Liver (tissue), 9 donors: Measurements from ENCODE around the gene HDAC8. TPM values are rescaled to one million over a fixed set of nuclear protein-coding genes. Genes with fewer than 3 reads are reported as not detected.

ENCODE experiments used
- DNase-seq: peaks from one replicate; pipeline ENCODE4 v3.0.0-alpha.2; 2017; ENCODE audit warnings: low spot score
- H3K27ac ChIP-seq, 2 donors: one replicate each; pipeline ENCODE4 v1.7.0; 2013; ENCODE audit warnings: inconsistent platforms in 2 of 2, low read length in 2 of 2, control low read depth in 1 of 2, low read depth in 1 of 2, mild to moderate bottlenecking in 1 of 2
- H3K27me3 ChIP-seq, 4 donors: one replicate each; pipeline versions ENCODE4 v1.6.1 to v1.7.0; 2013; ENCODE audit warnings: low read length in 3 of 4, inconsistent platforms in 1 of 4, mild to moderate bottlenecking in 1 of 4, moderate library complexity in 1 of 4; ENCODE audit not compliant: control insufficient read depth in 4 of 4, insufficient read depth in 4 of 4
- H3K36me3 ChIP-seq, 4 donors: one replicate each; pipeline versions ENCODE4 v1.6.1 to v1.7.0; 2013; ENCODE audit warnings: low read length in 3 of 4, mild to moderate bottlenecking in 3 of 4, low read depth in 1 of 4, moderate library complexity in 1 of 4; ENCODE audit not compliant: control insufficient read depth in 4 of 4, insufficient read depth in 3 of 4
- H3K4me1 ChIP-seq, 4 donors: one replicate each; pipeline versions ENCODE4 v1.6.1 to v1.7.0; 2013; ENCODE audit warnings: low read length in 3 of 4, mild to moderate bottlenecking in 3 of 4, moderate library complexity in 1 of 4; ENCODE audit not compliant: control insufficient read depth in 4 of 4, insufficient read depth in 4 of 4
- H3K4me3 ChIP-seq, 3 donors: one replicate each; pipeline versions ENCODE4 v1.6.1 to v1.7.0; 2013; ENCODE audit warnings: low read length in 3 of 3, control low read depth in 1 of 3, low read depth in 1 of 3, mild to moderate bottlenecking in 1 of 3
- H3K9ac ChIP-seq, 2 donors: one replicate each; pipeline ENCODE4 v1.7.0; 2013; ENCODE audit warnings: low read length in 2 of 2, mild to moderate bottlenecking in 2 of 2, moderate library complexity in 2 of 2, control low read depth in 1 of 2, low read depth in 1 of 2
- H3K9me3 ChIP-seq, 4 donors: one replicate each; pipeline versions ENCODE4 v1.6.1 to v1.7.0; 2013; ENCODE audit warnings: low read length in 3 of 4; ENCODE audit not compliant: control insufficient read depth in 4 of 4
- EGR1 ChIP-seq, 2 donors: IDR thresholded peaks; 2 replicates each; pipeline ENCODE4 v1.6.1; 2016 to 2018; ENCODE audit warnings: antibody characterized with exemption in 2 of 2, low read depth in 2 of 2
- FOXA1 ChIP-seq: IDR thresholded peaks from 2 replicates; pipeline ENCODE4 v1.6.1; 2016; ENCODE audit warnings: antibody characterized with exemption
- FOXA2 ChIP-seq: IDR thresholded peaks from 2 replicates; pipeline ENCODE4 v1.6.1; 2016; ENCODE audit warnings: antibody characterized with exemption
- GABPA ChIP-seq, 2 donors: IDR thresholded peaks in 1 of 2; conservative IDR thresholded peaks in 1 of 2; 2 replicates each; pipeline ENCODE4 v1.6.1; 2016; ENCODE audit warnings: antibody characterized with exemption in 2 of 2, mild to moderate bottlenecking in 1 of 2, moderate library complexity in 1 of 2
- HNF4A ChIP-seq, 2 donors: conservative IDR thresholded peaks; 2 replicates each; pipeline ENCODE4 v1.6.1; 2016; ENCODE audit warnings: antibody characterized with exemption in 2 of 2, mild to moderate bottlenecking in 2 of 2
- HNF4G ChIP-seq: IDR thresholded peaks from 2 replicates; pipeline ENCODE4 v1.6.1; 2016; ENCODE audit warnings: antibody characterized with exemption
- NR2F2 ChIP-seq: IDR thresholded peaks from 2 replicates; pipeline ENCODE4 v1.6.1; 2016; ENCODE audit warnings: antibody characterized with exemption
- RAD21 ChIP-seq, 2 donors: IDR thresholded peaks; 2 replicates each; pipeline ENCODE4 v1.6.1; 2016; ENCODE audit warnings: antibody characterized with exemption in 2 of 2, mild to moderate bottlenecking in 2 of 2
- RXRA ChIP-seq, 2 donors: IDR thresholded peaks; 2 replicates each; pipeline ENCODE4 v1.6.1; 2017 to 2018; ENCODE audit warnings: antibody characterized with exemption in 2 of 2, mild to moderate bottlenecking in 1 of 2
- SP1 ChIP-seq: IDR thresholded peaks from 2 replicates; pipeline ENCODE4 v1.6.1; 2018; ENCODE audit warnings: antibody characterized with exemption, mild to moderate bottlenecking
- TAF1 ChIP-seq: conservative IDR thresholded peaks from 2 replicates; pipeline ENCODE4 v1.6.1; 2016; ENCODE audit warnings: antibody characterized with exemption, mild to moderate bottlenecking
- YY1 ChIP-seq: IDR thresholded peaks from 2 replicates; pipeline ENCODE4 v1.6.1; 2016; ENCODE audit warnings: antibody characterized with exemption, mild to moderate bottlenecking
- WGBS: extraction: QIAGEN DNeasy Blood & Tissue Kit; methylation state at CpG from one replicate; pipeline ENCODE4 v1.1.7; 2013; 5-methylcytosine and 5-hydroxymethylcytosine counted together
- polyA plus RNA-seq, 2 donors: library from polyadenylated mRNA; stranded (reverse) in 1 of 2; unstranded in 1 of 2; fragments of 200-250 nt in 1 of 2; fragments of >200 nt in 1 of 2; fragmentation: Nextera tagmentation in 1 of 2; extraction: Ambion mirVana in 1 of 2; gene quantifications; one replicate each; pipeline versions ENCODE4 v1.2.1 to v1.2.3, GENCODE V29; 2013 to 2015
- total RNA-seq, 2 donors: library from RNA; depleted of rRNA; stranded (reverse); fragments of >200 nt; gene quantifications; one replicate each; pipeline ENCODE4 v1.2.3, GENCODE V29; 2014
- TF ChIP-seq, protein P1 (sequence below): IDR thresholded peaks from 2 replicates; pipeline ENCODE4 v1.6.1; 2016; ENCODE audit warnings: antibody characterized with exemption, mild to moderate bottlenecking
- TF ChIP-seq, protein P2 (sequence below): IDR thresholded peaks from 2 replicates; pipeline ENCODE4 v1.6.1; 2016; ENCODE audit warnings: antibody characterized with exemption
- TF ChIP-seq, protein P3 (sequence below): IDR thresholded peaks from 2 replicates; pipeline ENCODE4 v1.6.1; 2016; ENCODE audit warnings: antibody characterized with exemption
- TF ChIP-seq, protein P4 (sequence below): fragments of 150-350 bp; IDR thresholded peaks from 2 replicates; pipeline ENCODE4 v1.5.1; 2017; ENCODE audit warnings: improper control_type of control experiment, low read depth, low read length; ENCODE audit not compliant: missing input control
- donor health status: healthy.
- donor health status: healthy.
- donor health status: healthy.
- donor health status: healthy.
- donor health status: healthy.

Gene HDAC8
- total and polyA plus RNA-seq, 4 donors = 11.1 to 30.4 (median 14.0) TPM

DNA sequence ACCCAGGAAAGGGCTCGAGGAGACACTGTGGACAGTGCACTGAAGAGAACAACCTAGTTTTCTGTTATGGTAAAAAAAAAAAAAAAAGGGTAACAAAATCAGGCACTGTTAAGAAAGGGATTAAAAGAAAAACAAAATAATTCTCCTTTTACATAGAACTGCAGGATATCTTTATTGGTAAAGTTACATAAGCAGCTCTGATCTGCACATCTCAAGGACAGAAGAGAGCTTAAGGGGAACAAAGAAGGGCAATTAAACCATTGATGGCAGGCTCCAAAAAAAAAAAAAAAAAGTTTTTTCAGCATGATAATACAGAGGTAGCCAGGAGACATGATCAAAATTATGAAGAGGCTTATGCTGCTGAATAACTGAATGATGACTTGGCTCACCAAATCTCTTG is 85.0 kb downstream of the HDAC8 start:
- Histone ChIP-seq H3K4me1 (no peaks in the 10 kb centered on the region), H3K27me3 (no peaks in the 10 kb centered on the region), H3K9me3 (peaks cover 0 to 2% (median 0%) of the 10 kb centered on the region in 4 donors), H3K4me3 (no peak overlapping the region), H3K36me3 (peaks cover 2 to 4% (median 4%) of the 10 kb centered on the region in 4 donors), H3K27ac (no peak overlapping the region), H3K9ac (no peak overlapping the region)
- TF ChIP-seq NR2F2 (no peak), HNF4A (conservative IDR thresholded peaks at IDR 0.05) (no peak), EGR1 (IDR thresholded peaks at IDR 0.05; ENCODE audit: low read depth in 2 of 2) (no peak), HNF4G (no peak), FOXA2 (no peak), RXRA (IDR thresholded peaks at IDR 0.05) (no peak), YY1 (no peak), TAF1 (no peak), RAD21 (IDR thresholded peaks at IDR 0.05) (no peak), SP1 (no peak), FOXA1 (no peak), GABPA (IDR thresholded peaks at IDR 0.05 in 1 of 2, conservative IDR thresholded peaks at IDR 0.05 in 1 of 2) (no peak)
- TF ChIP-seq, protein P1, sequence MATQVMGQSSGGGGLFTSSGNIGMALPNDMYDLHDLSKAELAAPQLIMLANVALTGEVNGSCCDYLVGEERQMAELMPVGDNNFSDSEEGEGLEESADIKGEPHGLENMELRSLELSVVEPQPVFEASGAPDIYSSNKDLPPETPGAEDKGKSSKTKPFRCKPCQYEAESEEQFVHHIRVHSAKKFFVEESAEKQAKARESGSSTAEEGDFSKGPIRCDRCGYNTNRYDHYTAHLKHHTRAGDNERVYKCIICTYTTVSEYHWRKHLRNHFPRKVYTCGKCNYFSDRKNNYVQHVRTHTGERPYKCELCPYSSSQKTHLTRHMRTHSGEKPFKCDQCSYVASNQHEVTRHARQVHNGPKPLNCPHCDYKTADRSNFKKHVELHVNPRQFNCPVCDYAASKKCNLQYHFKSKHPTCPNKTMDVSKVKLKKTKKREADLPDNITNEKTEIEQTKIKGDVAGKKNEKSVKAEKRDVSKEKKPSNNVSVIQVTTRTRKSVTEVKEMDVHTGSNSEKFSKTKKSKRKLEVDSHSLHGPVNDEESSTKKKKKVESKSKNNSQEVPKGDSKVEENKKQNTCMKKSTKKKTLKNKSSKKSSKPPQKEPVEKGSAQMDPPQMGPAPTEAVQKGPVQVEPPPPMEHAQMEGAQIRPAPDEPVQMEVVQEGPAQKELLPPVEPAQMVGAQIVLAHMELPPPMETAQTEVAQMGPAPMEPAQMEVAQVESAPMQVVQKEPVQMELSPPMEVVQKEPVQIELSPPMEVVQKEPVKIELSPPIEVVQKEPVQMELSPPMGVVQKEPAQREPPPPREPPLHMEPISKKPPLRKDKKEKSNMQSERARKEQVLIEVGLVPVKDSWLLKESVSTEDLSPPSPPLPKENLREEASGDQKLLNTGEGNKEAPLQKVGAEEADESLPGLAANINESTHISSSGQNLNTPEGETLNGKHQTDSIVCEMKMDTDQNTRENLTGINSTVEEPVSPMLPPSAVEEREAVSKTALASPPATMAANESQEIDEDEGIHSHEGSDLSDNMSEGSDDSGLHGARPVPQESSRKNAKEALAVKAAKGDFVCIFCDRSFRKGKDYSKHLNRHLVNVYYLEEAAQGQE = no peak
- TF ChIP-seq, protein P2, sequence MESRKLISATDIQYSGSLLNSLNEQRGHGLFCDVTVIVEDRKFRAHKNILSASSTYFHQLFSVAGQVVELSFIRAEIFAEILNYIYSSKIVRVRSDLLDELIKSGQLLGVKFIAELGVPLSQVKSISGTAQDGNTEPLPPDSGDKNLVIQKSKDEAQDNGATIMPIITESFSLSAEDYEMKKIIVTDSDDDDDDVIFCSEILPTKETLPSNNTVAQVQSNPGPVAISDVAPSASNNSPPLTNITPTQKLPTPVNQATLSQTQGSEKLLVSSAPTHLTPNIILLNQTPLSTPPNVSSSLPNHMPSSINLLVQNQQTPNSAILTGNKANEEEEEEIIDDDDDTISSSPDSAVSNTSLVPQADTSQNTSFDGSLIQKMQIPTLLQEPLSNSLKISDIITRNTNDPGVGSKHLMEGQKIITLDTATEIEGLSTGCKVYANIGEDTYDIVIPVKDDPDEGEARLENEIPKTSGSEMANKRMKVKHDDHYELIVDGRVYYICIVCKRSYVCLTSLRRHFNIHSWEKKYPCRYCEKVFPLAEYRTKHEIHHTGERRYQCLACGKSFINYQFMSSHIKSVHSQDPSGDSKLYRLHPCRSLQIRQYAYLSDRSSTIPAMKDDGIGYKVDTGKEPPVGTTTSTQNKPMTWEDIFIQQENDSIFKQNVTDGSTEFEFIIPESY = no peak
- TF ChIP-seq, protein P3, sequence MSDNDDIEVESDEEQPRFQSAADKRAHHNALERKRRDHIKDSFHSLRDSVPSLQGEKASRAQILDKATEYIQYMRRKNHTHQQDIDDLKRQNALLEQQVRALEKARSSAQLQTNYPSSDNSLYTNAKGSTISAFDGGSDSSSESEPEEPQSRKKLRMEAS = no peak
- TF ChIP-seq, protein P4, sequence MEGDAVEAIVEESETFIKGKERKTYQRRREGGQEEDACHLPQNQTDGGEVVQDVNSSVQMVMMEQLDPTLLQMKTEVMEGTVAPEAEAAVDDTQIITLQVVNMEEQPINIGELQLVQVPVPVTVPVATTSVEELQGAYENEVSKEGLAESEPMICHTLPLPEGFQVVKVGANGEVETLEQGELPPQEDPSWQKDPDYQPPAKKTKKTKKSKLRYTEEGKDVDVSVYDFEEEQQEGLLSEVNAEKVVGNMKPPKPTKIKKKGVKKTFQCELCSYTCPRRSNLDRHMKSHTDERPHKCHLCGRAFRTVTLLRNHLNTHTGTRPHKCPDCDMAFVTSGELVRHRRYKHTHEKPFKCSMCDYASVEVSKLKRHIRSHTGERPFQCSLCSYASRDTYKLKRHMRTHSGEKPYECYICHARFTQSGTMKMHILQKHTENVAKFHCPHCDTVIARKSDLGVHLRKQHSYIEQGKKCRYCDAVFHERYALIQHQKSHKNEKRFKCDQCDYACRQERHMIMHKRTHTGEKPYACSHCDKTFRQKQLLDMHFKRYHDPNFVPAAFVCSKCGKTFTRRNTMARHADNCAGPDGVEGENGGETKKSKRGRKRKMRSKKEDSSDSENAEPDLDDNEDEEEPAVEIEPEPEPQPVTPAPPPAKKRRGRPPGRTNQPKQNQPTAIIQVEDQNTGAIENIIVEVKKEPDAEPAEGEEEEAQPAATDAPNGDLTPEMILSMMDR = no peak
- no peak for DNase-seq
- 100% methylated on average over 1 of the region's 1 CpG for WGBS
